GM18511 (cell line): Measurements from ENCODE around the gene STAC3.

Experiments
- ATAC-seq: cut with Tn5 transposase; IDR thresholded peaks from one replicate; pipeline ENCODE4 v1.9.1; 2021; ENCODE audit warnings: mild to moderate bottlenecking, moderate library complexity; ENCODE audit not compliant: unreplicated experiment

Gene STAC3

DNA sequence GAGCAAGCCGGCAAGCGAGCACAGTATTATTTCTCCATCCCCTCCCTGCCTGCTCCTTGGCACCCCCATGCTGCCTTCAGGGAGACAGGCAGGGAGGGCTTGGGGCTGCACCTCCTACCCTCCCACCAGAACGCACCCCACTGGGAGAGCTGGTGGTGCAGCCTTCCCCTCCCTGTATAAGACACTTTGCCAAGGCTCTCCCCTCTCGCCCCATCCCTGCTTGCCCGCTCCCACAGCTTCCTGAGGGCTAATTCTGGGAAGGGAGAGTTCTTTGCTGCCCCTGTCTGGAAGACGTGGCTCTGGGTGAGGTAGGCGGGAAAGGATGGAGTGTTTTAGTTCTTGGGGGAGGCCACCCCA is 38.3 kb downstream of the STAC3 start:
- ATAC-seq: no peak

- no peak for ATAC-seq
Observed at GRCh38 chr12:57211791-57212700, 38.9 kb downstream of the STAC3 start.

GRCh38 chr12:57210926-57211692 is 39.9 kb downstream of the STAC3 start:
- ATAC-seq: no peak

GRCh38 chr12:57210461-57210860 is 40.5 kb downstream of the STAC3 start:
- no peak for ATAC-seq

DNA sequence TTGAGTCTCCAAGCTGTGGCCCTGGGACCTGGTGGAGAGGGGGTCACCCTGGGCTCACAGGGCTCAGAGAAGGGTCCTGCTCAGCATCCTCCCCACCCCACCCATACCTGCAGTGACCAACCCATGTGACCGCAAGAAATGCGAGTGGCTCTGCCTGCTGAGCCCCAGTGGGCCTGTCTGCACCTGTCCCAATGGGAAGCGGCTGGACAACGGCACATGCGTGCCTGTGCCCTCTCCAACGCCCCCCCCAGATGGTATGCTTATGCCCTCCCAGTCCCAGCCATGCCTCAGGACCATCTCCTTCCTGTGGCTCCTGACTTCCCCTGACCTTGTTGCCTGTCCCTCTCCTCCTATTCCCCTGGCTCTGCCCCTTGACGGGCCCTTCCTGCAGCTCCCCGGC is 41.1 kb downstream of the STAC3 start:
- ATAC-seq: no peak

- no peak for ATAC-seq
Observed at GRCh38 chr12:57208631-57209282, 42.2 kb downstream of the STAC3 start.

- ATAC-seq: no peak
Observed at GRCh38 chr12:57207731-57208630, 43.0 kb downstream of the STAC3 start.

GRCh38 chr12:57205931-57206330 is 45.1 kb downstream of the STAC3 start:
- no peak for ATAC-seq

GRCh38 chr12:57205186-57205585 is 45.8 kb downstream of the STAC3 start:
- ATAC-seq: no peak

- ATAC-seq: no peak
Observed at GRCh38 chr12:57204454-57204853, 46.5 kb downstream of the STAC3 start.

GRCh38 chr12:57203791-57204190 is 47.2 kb downstream of the STAC3 start:
- ATAC-seq: no peak

GRCh38 chr12:57203201-57203600 is 47.8 kb downstream of the STAC3 start:
- no peak for ATAC-seq

- ATAC-seq: no peak
Observed at GRCh38 chr12:57202321-57202720, 48.7 kb downstream of the STAC3 start.

DNA sequence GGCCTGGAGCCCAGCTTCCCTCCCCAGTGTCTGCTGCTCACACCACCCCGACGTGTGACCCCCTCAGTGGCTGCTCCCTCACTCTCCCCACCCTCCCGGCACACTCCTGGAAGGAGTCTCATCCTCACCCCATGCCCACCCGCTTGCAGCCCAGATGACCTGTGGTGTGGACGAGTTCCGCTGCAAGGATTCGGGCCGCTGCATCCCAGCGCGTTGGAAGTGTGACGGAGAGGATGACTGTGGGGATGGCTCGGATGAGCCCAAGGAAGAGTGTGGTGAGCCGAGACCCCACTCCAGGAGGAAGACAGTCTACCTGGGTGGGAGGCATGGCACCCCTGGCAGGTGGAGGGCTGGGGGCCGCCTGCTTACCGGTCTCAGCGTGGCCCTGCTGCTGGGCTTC is 49.4 kb downstream of the STAC3 start:
- no peak for ATAC-seq

DNA sequence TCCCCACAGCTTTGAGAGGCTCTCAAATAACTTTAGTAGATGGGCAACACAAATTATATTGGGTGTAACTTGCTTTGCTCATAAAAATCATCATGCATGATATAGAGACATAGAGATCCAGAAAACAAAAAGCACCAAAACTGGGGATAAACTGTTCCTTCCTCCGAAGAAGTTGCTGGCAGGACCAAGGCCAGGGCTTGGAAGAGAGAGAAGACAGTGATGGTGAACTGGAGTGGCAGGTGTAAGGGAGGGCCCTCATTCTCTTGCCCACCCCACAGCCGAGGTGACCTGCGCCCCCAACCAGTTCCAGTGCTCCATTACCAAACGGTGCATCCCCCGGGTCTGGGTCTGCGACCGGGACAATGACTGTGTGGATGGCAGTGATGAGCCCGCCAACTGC is 49.8 kb downstream of the STAC3 start:
- no peak for ATAC-seq

- ATAC-seq: no peak
Observed at GRCh38 chr12:57200497-57200896, 50.5 kb downstream of the STAC3 start.

DNA sequence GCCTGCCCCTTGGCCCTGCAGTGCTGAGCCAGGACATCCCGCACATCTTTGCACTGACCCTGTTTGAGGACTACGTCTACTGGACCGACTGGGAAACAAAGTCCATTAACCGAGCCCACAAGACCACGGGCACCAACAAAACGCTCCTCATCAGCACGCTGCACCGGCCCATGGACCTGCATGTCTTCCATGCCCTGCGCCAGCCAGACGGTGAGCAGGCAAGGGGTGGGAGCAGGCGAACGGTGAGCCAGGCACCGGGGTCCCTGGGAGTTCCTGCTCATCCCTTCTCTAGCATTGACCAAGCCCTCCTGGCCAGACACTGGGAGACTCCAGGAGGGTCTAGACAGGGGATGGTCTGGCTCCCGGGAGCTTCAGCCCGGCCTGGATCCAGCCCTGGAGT is 51.8 kb downstream of the STAC3 start:
- ATAC-seq: no peak

DNA sequence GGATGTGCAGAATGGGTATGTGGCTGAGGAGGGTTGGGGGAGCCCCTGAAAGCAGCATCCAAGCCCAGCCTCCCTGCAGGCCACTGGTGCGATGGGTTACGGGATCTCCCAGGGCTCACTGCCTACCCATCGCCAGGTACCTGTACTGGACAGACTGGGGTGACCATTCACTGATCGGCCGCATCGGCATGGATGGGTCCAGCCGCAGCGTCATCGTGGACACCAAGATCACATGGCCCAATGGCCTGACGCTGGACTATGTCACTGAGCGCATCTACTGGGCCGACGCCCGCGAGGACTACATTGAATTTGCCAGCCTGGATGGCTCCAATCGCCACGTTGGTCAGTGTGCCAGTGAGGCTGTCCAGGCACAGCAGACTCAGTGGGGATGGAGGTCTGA is 52.7 kb downstream of the STAC3 start:
- no peak for ATAC-seq

DNA sequence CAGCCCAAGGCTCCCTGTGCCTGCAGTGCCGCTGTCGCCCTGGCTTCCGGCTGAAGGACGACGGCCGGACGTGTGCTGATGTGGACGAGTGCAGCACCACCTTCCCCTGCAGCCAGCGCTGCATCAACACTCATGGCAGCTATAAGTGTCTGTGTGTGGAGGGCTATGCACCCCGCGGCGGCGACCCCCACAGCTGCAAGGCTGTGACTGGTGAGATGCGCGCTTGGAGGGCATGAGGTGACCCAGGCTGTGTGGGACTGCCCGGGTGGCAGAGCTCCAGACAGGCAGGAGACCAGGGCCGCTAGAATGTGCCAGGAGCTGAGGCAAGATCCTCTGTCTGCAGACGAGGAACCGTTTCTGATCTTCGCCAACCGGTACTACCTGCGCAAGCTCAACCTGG is 54.0 kb downstream of the STAC3 start:
- no peak for ATAC-seq

DNA sequence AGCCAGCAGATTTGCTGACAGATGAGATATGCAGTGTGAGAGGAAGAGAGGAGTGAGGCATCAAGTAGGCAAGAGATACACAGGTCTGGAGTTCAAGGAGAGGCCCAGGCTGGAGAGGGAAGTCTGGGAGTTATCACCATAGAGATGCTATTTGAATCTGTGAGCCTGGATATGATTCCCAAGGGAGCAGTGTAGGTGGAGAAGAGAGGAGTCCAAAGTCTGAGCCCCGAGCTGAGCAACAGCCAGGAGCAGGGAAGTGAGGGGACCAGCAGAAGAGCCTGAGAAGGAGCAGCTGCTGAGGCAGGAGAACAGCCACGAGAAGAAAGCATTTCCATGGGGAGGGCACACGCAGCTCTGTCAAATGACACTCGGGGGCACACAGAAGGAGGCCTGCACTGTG is 54.5 kb downstream of the STAC3 start:
- no peak for ATAC-seq
